ENCODE measurements around the gene EPN2.

DNA sequence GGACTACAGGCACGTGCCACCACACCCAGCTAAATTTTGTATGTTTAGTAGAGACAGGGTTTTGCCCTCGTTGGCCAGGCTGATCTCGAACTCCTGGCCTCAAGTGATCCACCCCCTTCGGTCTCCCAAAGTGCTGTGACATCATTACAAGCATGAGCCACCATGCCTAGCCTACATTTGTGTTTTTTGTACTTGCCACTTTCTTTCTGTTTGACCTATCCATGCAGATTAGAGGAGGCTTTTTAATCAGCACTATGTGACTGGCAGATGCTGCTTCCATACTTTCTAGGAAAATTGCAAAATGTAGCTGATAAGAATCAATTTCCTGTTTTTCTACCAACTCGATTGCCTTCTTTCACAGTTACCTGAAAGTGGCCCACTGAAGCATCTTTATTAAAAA, 68.1 kb downstream of the EPN2 start:
- TF ChIP-seq, protein P1, sequence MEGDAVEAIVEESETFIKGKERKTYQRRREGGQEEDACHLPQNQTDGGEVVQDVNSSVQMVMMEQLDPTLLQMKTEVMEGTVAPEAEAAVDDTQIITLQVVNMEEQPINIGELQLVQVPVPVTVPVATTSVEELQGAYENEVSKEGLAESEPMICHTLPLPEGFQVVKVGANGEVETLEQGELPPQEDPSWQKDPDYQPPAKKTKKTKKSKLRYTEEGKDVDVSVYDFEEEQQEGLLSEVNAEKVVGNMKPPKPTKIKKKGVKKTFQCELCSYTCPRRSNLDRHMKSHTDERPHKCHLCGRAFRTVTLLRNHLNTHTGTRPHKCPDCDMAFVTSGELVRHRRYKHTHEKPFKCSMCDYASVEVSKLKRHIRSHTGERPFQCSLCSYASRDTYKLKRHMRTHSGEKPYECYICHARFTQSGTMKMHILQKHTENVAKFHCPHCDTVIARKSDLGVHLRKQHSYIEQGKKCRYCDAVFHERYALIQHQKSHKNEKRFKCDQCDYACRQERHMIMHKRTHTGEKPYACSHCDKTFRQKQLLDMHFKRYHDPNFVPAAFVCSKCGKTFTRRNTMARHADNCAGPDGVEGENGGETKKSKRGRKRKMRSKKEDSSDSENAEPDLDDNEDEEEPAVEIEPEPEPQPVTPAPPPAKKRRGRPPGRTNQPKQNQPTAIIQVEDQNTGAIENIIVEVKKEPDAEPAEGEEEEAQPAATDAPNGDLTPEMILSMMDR (IDR thresholded peaks at IDR 0.05): no peak
- TF ChIP-seq POLR2A (IDR thresholded peaks at IDR 0.05) (no peak), EP300 (IDR thresholded peaks at IDR 0.05) (no peak)
